Right ventricle myocardium inferior (tissue), 1 donor: ENCODE results near the gene LHX2. TPM values are rescaled to one million over a fixed set of nuclear protein-coding genes. Genes with fewer than 3 reads are reported as not detected.

ENCODE experiments used
- ATAC-seq: fragments of 200-7000 bp; cut with Tn5 transposase; one replicate; pipeline ENCODE4 v1.9.1; 2020; ENCODE audit warnings: mild to moderate bottlenecking, moderate library complexity
- DNase-seq: peaks from one replicate; pipeline ENCODE4 v3.0.0; 2021; ENCODE audit errors: missing footprints
- intact Hi-C: fragments of 100-400 bp; cut with DNase I; formaldehyde crosslinking; loops from one replicate; pipeline ENCODE4 v1.11.0; 2022
- total RNA-seq: library from RNA; stranded (reverse); fragmentation: NEBNext Ultra II Directional; extraction: Animal tissue kit (Norgen Biotek cat#: 25700); gene quantifications from one replicate; pipeline ENCODE4 v1.2.1, GENCODE V29; 2021
- donor health status: DM: no; HTN: yes; CAD: no; lungs with severe emphysema.

Gene LHX2
- total RNA-seq, 1 donor from 2014 or later = not detected

DNA sequence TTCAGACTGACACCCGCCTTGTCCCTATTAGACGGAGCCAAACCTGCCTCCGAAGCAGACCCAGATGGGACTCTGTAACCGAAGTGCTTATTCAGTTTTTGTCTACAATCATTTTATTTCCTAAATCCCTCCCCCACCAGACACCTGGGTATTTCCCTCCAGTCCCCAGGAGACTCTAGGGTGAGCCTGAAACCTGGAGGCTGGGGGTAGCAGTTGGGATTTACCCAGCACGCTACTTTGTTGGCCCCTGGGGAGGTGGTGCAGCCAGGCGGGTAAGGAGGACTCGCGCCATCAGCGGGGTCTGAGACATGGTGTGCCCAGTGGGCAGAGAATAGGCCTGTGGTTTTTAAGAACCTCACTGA, 1.3 kb upstream of the LHX2 start:
- ATAC-seq = no peak
- intact Hi-C loops = no loop called here
- no peak for DNase-seq

DNA sequence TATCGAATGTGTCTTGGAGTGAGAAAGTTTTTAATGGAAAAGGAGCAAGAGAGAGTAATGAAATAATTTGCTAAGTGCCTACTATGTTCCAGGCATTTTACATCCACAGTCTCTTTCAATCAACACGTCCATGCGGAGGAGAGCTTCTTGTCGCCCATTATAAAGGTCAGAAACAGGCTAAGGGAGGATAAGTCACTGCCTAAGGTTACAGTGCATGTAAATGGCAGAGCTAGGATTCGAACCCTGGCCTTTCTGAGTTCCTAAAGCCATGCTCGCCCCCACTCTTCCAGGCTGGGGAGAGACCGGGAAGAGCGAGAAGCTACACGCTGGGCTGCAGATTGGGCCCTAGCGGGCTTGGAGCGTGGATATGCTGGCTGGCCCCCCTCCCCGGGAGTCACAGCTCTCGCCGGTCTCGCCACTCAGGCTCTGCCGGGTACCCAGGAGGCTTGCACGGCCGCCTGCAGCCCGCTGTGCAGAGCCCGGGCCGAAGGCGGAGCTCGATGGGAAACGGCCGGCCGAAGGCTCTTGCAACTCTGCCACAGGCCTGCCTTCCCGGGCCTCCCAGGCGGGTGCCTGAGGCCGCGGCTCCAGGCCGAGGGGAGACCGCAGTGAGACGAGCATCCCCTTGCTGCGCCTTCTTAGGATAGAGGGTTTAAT, 775 bp upstream of the LHX2 start:
- intact Hi-C loops = no loop called here
- peak; percentile 50 for ATAC-seq
- no peak for DNase-seq

DNA sequence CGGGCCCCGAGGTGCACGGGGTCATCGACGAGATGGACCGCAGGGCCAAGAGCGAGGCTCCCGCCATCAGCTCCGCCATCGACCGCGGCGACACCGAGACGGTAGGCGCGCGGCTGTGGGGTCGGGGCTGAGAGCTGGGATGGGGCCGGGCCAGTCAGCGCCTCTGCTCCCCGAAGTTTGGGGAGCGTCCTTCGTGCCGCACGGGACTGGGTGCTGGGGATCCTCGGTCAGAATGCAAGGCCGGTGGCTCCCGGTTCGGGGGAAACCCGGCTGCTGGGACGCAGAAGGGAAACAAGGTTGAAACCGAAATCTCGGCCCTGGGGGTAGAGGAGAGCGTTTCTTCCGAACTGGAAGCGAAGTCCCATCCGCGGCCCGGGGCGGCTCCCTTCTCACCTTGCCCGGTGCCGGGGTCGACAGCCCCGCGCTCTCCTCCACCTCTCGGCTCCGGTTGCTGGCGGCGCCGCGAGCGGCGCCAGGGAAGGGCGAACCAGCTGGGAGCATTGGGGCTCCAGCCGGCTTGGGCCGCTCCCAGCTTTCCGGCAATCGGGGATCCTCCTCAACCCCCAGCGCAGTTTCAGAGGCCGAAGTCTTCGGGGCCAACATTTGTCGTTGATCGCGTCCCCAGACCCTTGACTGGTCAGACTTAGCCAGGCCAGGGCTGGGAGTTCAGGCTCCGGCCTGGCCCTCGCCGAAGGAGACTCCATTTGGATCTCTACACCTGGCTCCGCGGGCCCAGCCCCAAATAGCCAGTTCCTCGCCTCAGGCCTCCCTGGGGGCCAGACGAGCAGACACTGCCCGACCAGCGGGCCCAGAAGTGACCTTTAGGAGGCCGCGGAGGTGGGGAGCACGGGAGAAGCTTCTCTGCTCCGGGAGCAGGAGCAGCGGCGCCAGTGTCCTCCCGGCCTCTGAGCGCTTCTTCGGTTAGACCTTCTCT, 1.1 kb downstream of the LHX2 start:
- DNase-seq (no peak), ATAC-seq (no peak)
- intact Hi-C loops = no loop called here

DNA sequence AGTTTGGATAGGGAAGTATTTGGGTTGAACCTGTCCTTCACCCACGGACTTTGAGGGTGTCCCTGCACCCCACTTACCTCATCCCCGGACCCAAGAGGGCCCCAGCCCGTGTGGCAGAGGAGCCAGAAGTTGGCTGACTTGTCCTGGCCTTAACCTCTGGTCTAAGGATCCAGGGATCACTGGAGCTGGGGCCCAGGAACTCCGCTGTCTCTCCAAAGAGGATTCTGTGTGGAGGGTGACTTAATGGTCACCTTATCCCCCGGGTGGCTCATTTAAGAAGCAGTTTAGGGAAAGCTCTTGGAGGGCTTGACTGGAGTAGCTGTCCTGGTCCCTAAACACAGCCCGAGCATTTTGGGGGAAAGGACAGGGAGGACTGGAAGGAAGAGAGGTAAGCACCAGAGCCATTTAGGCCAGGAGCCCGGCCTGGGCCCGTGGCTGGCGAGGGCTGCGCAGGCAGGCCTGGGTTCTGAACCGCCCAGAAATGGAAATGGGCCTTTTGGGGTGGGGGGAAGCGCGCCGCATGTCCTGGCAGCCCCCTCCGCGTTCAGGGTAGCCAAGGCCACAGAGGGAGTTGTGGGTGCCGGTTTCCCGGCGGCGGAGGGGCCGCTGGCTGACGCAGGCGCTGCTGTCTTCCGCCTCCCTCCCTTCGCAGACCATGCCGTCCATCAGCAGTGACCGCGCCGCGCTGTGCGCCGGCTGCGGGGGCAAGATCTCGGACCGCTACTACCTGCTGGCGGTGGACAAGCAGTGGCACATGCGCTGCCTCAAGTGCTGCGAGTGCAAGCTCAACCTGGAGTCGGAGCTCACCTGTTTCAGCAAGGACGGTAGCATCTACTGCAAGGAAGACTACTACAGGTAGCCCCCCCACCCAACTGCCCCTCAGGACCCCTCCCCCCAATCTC, 2.0 kb downstream of the LHX2 start:
- intact Hi-C loops = no loop called here
- DNase-seq = no peak
- ATAC-seq = no peak

DNA sequence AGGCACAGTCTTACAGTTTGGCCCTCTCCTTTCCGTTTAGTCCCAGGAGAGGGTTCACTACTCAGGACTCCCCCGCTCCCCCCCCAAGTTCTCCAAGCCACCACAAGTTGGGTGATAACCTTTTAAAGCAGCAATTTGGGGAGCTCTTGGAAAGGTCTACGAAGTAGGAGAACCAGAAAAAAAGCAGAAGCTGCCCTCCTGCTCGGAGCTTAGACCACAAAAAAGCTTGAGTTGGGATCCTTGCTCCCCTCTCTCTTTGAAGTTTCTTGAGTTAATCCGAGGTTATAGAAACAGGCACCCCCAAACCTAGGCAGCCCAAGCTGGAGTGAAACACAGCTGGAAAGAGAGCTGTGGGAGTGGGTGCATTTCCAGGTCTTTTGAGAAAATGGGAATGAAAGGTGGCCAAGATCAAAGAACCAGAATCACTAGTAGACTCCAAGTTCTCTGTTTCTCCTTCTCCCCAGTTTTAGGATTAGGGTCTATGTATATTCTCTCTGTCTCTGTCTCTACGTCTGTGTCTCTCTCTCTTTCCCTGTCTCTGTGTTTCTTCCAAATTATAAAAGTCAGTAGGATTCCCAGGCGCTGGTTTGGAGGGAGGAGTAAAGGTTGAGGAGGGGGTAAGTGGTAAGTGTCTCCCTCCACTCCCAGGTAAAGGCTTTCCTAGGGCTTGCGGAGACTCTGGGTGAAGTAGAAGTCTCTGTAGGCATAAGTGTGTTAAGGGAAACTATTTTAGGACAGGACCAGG, 2.8 kb downstream of the LHX2 start:
- intact Hi-C loops = no loop called here
- ATAC-seq = no peak
- DNase-seq = no peak

DNA sequence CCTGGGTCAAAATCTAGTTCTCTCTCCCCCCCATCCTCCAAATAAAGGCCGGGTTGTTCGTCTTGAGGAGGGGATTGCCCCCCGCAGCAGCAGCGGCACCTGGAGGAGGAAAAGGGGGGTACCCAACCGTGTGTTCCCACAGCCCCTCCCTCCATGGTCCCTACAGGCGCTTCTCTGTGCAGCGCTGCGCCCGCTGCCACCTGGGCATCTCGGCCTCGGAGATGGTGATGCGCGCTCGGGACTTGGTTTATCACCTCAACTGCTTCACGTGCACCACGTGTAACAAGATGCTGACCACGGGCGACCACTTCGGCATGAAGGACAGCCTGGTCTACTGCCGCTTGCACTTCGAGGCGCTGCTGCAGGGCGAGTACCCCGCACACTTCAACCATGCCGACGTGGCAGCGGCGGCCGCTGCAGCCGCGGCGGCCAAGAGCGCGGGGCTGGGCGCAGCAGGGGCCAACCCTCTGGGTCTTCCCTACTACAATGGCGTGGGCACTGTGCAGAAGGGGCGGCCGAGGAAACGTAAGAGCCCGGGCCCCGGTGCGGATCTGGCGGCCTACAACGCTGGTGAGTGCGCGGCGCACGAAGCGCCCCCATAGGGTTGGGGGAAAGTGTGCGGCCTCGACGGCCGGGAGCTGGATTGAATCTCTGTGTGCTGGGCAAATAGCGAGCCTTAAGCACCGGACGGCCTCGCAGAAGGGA, 3.5 kb downstream of the LHX2 start:
- ATAC-seq (no peak), DNase-seq (no peak)
- intact Hi-C loops = no loop called here

DNA sequence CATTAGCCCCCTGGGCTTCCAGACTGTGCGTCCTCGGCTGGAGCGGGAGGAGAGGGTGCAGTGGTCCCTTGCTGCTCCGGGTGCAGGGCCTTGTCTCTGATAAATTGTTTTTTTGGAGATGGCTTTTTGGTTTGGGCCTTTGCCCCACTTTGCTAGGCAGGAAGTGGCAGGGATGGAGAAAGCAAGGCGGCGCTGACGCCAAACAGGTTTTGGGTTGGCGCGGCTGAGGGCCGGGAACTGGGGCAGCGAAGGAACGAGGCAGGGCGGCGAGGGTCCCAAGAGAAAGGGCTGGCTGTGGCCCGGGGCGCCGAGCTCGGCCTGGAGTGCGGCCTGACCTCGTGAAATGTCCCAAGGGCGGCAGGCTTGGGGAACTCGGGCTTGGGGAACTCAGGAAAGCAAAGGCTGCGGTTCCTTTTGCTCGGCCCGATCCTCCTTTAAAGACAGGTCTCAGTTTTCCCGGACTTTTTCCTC, 4.1 kb downstream of the LHX2 start:
- DNase-seq = no peak
- intact Hi-C loops = no loop called here
- no peak for ATAC-seq

DNA sequence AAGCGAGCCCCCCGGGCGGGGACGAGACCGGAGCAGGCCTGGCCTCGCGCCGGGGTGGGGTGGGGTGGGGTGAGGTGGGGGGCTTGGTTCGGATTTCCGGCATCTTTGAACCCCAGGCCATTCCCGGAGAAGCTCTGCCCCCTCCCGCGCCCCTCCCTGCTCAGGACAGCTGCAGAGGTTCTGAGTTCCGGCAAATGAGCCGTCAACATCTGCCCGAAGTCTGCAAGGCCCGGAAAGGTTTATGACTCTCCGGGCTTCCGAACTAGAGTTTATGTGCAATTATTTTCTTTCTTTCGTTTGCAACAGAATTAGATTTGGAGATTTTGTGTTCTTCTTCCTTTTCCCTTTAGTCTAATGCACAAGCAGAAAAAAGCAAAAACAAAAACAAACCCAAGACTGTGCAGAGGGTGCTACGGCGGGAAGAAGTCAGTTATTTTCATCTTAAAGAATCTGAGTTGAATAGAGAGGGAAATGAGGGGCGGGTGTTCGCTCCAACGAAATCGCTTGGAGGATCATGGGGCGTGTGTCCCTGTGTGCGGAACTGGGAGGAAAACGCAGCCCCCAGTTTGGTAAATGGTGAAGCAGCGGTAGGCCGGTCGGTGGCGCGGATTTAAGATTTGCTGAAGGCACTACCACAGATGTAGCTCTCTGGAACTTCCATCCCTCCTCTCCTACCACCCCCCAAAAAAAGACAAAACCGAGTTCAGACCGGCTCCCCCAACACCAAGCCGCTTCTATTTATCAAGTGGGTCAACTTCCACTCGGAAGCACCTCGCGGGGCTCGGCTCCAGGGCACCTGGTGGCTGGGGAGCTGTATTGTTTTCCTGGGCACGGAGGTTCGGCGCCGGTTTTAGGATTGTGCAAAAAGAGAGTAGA, 4.8 kb downstream of the LHX2 start:
- DNase-seq (no peak), ATAC-seq (no peak)
- intact Hi-C loops = no loop called here

DNA sequence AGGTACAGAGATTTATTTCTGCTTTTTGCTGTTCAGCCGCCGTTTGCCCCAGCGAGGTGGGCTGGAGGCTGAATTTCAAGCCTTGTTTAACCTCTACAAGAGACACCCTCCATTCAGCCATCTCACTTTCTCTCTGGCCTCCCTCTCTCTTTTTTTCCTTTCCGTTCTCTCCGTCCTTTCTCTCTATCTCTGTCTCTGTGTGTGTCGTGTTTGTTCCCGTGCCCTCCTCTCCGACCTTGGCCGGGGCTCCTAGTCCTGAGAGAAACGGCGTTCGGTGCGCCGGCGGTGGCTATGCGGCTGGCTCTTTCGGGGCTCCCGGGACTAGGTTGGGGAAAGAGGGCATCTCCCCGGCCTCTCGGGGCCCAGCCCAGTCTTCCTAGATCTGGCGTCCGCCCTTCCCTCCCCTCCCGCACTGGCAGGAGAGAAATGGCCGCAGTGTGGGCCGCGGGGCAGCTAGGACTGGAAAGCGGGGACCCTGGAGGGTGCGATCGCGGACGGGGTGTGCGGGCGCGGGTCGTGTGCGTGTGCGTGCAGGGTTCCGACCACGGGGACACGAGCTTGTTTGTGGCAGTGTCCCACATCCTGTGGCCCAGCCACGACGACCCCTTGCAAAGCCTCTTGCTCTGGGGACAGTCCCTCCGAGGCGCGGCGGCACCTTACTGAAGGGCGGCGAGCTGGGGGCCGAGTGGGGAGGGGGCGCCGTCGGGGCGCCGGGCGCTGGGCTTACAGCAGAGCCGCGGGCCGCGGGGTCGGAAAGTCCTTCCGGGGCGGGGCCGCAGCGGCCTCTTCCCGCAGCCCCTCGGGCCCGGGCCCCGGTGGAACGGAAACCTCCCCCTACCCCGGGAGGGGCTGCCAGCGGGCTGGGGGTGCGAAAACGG, 5.7 kb downstream of the LHX2 start:
- no peak for ATAC-seq
- intact Hi-C loops = no loop called here

DNA sequence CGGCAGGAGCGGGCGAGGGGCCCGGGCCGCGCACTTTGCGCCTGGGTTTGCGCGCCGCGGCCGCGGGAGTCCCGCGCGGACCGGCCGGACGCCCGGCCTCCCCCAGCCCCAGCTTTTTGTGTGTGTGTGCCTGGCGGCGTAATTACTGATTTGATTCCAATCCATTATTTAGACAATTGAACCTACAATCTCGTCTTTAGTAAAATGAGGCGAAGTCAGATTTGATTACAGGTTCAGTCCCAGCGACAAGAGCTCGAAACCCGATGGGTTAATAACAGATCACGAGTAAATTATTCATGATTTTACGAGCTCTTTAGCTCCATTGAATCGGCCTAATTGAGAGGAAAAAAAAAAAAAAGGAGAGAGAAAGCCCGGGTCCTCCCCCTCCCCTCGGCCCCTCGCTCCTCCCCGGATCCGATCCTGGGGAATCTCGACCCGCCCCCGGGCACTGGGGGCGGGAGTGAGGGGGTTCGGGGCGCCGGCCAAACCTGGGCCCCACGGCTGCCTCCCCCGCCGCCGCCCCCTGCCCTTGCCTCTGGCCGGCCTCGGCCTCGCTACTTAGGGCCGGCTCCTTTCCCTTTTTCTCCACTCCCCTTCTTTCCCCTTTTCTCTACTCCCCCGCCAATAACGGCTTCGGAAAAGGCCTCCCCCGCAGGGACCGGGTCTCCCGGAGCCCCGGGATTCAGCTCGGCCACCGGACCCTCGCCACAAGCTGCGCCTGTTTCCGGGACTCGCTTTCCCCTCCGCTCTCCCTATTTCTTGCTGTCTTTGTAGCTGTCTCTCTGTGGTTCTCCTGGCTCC, 6.6 kb downstream of the LHX2 start:
- DNase-seq = no peak
- ATAC-seq = no peak

More for the DNA sequence above, 5.7 kb downstream of the LHX2 start:
- DNase-seq = no peak

DNA sequence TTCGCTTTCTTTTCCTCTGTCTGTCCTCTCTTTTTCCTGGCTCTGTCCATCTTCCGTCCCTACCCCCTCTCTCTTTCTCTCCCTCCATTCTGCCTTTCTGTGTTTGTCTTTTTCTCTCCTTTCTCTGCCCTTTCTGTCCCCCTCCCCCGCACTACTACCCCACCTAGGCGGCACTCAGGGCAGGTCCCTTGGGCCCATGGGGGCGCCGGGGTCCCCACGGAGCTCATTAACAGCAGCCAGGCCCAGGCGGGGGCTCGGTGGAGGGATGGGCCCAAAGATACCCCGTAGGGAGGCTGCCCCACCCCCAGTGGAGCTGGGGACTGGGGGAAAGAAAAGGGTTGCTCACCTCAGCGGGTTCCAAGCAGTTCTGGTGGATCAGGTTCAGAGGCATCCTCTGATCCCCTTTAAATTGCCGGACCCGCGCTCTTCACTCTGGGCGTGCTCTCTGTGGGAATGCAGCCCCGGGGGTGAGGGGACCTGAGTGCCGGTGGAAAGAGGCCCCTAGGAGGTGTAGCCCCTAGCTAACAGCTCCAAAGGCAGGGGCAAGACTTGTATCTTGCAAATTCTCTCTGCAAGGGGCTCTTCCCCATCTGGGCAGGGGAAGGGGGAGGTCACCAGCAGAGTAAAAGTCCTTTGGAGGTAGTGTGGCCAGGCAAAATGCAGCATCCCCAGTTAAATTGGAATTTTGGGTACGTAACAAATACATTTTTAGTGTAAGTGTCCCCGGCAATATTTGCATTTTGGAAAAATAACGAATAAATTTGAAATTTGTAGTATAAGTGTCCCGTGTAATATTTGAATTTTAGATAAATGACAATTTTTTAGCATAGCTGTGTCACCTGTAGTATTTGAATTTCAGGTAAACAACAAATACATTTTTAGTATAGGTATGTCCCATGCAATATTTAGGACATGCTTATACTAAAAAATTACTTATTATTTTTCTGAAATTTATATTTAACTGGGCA, 7.4 kb downstream of the LHX2 start:
- no peak for ATAC-seq
- intact Hi-C loops = no loop called here
- DNase-seq = no peak

More for the DNA sequence above, 6.6 kb downstream of the LHX2 start:
- intact Hi-C loops = no loop called here

DNA sequence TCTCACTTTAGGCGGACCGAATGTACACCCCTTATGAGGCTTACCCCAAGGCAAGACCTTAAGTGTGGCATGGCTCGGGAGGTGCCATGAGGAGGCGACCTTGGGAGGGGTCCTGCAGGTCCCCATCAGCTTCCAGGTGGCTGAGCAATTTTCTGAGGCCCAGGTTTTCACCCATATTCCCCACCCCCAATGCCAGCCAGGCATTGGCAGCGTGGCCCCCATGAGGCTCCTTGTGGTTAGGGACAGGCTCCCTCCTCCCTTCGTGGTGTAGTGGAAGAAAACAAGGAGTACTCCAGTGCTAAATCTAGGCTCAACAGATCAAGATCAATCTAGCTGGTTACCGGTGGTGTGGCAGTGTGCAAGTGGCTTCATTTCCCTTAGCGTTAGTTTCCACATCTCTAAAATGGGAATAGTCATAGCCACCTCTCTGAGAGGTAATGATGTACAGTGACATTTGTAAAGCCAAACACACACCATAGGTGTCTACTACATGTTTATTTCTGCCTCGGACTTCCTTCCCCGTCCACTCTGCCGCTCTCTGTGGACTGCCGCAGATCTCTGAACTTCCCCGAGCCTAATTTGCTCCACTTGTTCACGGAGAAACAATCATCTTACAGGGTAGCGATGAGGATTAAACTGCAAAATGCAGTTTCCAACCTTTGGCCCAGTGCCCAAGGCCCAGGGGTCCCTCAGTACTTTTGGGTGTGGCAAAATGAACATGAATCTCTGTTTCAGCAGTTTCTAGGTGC, 8.4 kb downstream of the LHX2 start:
- intact Hi-C loops = no loop called here
- ATAC-seq (no peak), DNase-seq (no peak)

DNA sequence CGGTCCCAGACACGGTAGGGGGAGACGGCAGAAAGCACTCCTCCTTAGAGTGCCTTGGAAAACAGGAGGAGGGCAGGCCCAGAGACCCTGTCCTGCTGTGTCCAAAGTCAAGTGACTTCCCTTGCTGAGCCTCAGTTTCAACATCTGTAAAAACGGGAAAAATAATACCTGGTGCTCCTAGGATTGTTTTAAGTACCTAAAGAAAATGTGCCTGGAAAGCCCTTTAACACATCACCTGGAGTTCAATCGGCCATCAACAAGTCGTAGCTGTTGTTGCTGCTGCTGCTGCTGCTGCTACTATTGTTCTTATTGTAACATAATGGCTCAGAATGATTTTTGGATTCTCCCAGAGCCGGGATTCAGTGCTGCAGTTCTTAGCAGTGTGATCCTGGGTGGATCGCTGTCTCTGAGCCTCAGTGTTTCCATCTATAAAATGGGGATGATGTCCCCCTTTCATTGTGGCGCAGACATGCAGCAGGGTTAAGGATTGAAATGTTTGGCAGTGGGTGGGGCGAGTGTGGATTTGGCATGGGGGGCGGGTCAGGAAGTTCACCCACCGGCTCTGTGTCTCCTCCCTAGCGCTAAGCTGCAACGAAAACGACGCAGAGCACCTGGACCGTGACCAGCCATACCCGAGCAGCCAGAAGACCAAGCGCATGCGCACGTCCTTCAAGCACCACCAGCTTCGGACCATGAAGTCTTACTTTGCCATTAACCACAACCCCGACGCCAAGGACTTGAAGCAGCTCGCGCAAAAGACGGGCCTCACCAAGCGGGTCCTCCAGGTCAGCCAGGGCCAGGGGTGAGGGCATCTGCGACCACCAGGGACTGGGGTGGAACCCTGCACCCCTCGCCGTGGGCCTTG, 9.2 kb downstream of the LHX2 start:
- intact Hi-C loops = no loop called here
- DNase-seq (no peak), ATAC-seq (no peak)
